Neural crest cell (in vitro differentiated cells): ENCODE results near the gene NXPH1. TPM values are rescaled to one million over a fixed set of nuclear protein-coding genes. Genes with fewer than 3 reads are reported as not detected.
A peak's percentile ranks its signal among the peaks of the same experiment; 100 is the strongest.

Experiments
- DNase-seq: peaks from one replicate; pipeline ENCODE4 v3.0.0; 2021; ENCODE audit warnings: low read depth, mixed read lengths, low spot score
- H3K27ac Mint-ChIP-seq: one replicate; pipeline ENCODE4 v1.8.0; 2021; ENCODE audit warnings: mild to moderate bottlenecking, mixed read lengths; ENCODE audit not compliant: unreplicated experiment
- H3K27me3 Mint-ChIP-seq: 2 replicates; pipeline ENCODE4 v1.8.0; 2021; ENCODE audit warnings: low read depth, mild to moderate bottlenecking, mixed read lengths
- H3K36me3 Mint-ChIP-seq: 2 replicates; pipeline ENCODE4 v1.8.0; 2021; ENCODE audit warnings: low read depth, mild to moderate bottlenecking, mixed read lengths
- H3K4me1 Mint-ChIP-seq: 2 replicates; pipeline ENCODE4 v1.8.0; 2021; ENCODE audit warnings: mixed read lengths
- H3K4me3 Mint-ChIP-seq: one replicate; pipeline ENCODE4 v1.8.0; 2021; ENCODE audit warnings: mild to moderate bottlenecking, mixed read lengths
- H3K9me3 Mint-ChIP-seq: 2 replicates; pipeline ENCODE4 v1.8.0; 2021; ENCODE audit warnings: mixed read lengths
- total RNA-seq: library from RNA; stranded (reverse); gene quantifications from 2 replicates; pipeline ENCODE4 v1.2.1, GENCODE V29; 2021
- TF ChIP-seq, protein P1 (sequence below): fragments of 200-600 bp; sonication (generic); conservative IDR thresholded peaks from 2 replicates; pipeline ENCODE4 v1.5.0; 2021; ENCODE audit warnings: antibody characterized with exemption, mild to moderate bottlenecking

NXPH1 gene
- total RNA-seq, 1 donor from 2014 or later, result 1.0 TPM

DNA sequence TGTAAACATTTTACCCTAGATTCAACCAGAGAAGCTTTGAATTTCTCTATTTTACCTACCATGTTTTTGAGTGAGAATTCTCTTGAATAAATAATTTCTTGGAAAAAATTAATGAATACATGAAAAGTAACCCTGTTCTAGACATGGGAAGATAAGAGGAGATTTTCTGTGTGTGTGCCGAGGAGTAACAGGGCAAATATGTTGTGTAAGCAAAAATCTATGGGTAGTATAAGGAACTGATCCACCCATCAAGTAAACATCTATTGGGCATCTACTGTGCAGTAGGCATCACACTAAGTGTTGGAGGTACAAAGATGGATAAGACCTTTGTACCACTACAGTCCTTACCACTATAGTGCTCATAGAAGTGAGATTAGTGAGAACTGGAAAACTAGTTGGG, 8.2 kb upstream of the NXPH1 start:
- H3K27me3 Mint-ChIP-seq, result peaks cover 9% of the 10 kb centered on the region
- H3K4me1 Mint-ChIP-seq, result no peaks in the 10 kb centered on the region
- no peak overlapping the region for H3K27ac Mint-ChIP-seq

DNA sequence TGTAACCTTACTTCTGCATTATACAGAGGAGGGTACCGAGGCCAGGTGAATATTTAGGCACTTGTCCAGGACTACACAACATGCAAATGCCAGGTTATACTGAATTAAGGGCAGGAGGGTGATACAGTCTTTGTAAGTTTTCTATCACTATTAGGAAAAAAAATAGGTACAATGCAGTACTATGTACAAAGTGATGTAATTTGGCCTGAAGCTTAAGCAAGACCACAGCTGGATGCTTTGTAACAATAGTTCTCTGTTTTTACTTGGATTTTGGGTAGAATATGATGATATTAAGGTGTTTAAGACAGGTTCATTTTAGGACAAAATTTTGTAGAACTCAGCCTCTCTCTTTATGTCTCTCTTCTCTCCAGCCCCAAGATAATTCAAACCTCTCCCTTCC, 2.8 kb upstream of the NXPH1 start:
- Mint-ChIP-seq H3K9me3 (no peaks in the 10 kb centered on the region), H3K4me3 (no peak overlapping the region), H3K27me3 (peaks cover 56% of the 10 kb centered on the region), H3K4me1 (peaks cover 24% of the 10 kb centered on the region), H3K27ac (no peak overlapping the region), H3K36me3 (no peaks in the 10 kb centered on the region)
- TF ChIP-seq, protein P1, sequence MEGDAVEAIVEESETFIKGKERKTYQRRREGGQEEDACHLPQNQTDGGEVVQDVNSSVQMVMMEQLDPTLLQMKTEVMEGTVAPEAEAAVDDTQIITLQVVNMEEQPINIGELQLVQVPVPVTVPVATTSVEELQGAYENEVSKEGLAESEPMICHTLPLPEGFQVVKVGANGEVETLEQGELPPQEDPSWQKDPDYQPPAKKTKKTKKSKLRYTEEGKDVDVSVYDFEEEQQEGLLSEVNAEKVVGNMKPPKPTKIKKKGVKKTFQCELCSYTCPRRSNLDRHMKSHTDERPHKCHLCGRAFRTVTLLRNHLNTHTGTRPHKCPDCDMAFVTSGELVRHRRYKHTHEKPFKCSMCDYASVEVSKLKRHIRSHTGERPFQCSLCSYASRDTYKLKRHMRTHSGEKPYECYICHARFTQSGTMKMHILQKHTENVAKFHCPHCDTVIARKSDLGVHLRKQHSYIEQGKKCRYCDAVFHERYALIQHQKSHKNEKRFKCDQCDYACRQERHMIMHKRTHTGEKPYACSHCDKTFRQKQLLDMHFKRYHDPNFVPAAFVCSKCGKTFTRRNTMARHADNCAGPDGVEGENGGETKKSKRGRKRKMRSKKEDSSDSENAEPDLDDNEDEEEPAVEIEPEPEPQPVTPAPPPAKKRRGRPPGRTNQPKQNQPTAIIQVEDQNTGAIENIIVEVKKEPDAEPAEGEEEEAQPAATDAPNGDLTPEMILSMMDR, result no peak
- no peak for DNase-seq

More for the DNA sequence above, 8.2 kb upstream of the NXPH1 start:
- Mint-ChIP-seq H3K4me3 (no peak overlapping the region), H3K9me3 (no peaks in the 10 kb centered on the region), H3K36me3 (no peaks in the 10 kb centered on the region)
- TF ChIP-seq, protein P1, result no peak
- no peak for DNase-seq

DNA sequence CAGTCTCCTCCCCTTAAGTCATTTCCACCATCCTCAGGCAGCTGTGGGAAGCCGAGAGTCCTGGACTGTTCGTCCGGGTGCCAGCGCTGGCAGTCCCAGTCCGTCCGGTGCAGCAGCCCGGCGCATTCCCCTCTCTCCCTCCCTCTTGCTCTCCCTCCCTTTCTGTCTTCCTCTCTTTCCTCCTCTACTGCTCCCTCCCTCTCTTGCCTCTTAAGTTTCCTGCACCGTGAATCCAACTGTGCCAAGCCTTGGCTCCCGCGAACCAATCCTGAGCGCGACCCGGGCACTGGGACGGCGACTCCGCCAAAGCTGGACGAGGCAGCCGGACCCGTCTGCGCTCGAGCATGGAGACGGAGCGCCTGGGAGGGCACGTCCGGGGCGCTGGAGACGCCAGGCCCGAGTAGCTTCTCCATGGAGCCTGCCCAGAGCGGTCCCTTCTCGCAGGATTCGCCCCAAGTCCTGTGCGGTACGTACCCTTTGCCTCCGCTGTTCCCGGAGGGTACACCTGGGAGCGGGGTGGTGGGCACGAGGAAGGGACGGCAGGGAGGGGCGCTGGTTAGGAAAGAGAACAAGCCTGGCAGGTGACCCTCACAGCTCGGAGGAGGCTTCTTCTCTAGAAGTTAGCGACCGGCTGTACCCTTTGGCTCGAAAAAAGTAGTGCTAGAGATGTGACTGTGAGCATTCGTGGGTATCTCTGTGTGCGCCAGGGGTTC, 1.0 kb downstream of the NXPH1 start:
- Mint-ChIP-seq H3K4me1 (peaks cover 24% of the 10 kb centered on the region), H3K36me3 (no peaks in the 10 kb centered on the region), H3K4me3 (peak overlapping the region; percentile 78), H3K9me3 (no peaks in the 10 kb centered on the region), H3K27ac (no peak overlapping the region), H3K27me3 (peaks cover 94% of the 10 kb centered on the region)
- TF ChIP-seq, protein P1, result no peak
- DNase-seq, result no peak

DNA sequence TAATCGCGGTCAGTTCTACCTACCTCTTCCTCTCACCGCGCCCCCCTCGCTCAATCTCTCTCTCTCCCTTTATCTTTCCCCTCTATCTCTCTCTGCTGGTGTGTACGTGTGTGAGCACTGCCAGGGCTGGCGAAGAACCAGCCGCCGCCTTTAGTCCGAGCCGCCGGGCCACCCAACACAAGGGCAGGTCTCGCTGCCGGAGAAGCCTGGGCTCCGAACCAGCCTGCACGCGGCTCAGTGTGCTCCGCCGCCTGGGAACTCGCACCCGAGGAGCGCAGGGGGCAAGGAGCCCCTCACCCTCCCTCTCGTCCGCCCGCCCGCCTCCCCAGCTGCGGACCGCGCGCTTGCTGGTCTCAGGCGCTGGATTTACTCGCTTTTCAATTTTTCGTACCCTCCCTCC, 1.7 kb downstream of the NXPH1 start:
- TF ChIP-seq, protein P1, result no peak
- peaks cover 24% of the 10 kb centered on the region for H3K4me1 Mint-ChIP-seq
- DNase-seq, result no peak
- peak overlapping the region; percentile 61 for H3K4me3 Mint-ChIP-seq
- H3K27me3 Mint-ChIP-seq, result peaks cover 100% of the 10 kb centered on the region
- no peaks in the 10 kb centered on the region for H3K36me3 Mint-ChIP-seq
- H3K9me3 Mint-ChIP-seq, result no peaks in the 10 kb centered on the region
- H3K27ac Mint-ChIP-seq, result no peak overlapping the region

DNA sequence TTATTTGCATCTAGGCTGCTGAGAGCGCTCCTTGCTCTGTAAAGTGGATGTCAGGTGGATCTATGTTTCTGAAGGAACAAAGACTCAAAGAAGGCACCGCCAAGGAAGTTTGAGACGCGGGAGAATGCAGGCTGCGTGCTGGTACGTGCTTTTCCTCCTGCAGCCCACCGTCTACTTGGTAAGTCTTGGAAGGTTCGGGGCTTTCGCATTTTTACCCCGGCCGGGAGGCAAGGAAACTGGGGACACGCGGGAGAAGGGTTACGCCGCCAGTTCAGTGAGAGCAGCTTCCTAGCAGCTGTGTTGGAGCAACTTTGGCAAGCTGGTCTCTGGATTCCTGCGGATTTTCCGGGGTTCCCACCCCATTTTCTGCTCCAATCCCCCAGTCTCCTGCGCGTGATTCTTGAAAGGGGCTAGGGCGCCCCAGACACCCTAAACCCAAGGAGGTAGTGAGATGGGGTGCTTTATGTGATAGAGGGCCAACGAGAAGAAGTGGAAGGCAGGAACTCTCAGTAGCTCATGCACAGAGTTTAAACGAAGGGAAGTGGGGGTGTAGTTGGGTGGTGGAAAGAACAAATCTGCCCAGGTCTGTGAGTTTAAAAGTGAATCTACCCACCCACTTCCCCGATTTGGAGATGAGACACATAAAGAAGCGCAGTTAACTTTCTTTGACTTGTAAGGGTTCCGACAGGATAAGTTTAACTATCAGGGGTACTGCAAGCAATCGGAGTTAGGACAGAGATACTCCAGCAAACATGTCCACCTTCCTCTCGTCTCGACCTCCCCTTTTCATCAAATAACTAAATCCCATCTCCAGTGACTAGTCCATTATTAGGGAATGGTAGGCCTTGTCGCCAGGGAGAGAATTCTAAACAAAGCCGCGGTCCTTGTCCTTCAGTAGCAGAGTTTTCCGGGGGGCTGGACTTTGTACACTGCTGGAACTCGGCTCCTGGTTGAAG, 2.5 kb downstream of the NXPH1 start:
- H3K36me3 Mint-ChIP-seq, result no peaks in the 10 kb centered on the region
- H3K4me1 Mint-ChIP-seq, result peaks cover 27% of the 10 kb centered on the region
- no peaks in the 10 kb centered on the region for H3K9me3 Mint-ChIP-seq
- peak overlapping the region; percentile 61 for H3K4me3 Mint-ChIP-seq
- TF ChIP-seq, protein P1, result no peak
- peaks cover 100% of the 10 kb centered on the region for H3K27me3 Mint-ChIP-seq
- no peak overlapping the region for H3K27ac Mint-ChIP-seq
- DNase-seq, result no peak
